KMS-11 (cell line): ENCODE data around the gene TMEM236.

Experiments used
- H2AFZ ChIP-seq: fragments of 200-600 bp; sonication (generic); 2 replicates; pipeline ENCODE4 v1.6.1; 2016; ENCODE audit warnings: antibody characterized with exemption, mixed run types, low read depth
- H3K27ac ChIP-seq: fragments of 200-600 bp; sonication (generic); 2 replicates; pipeline ENCODE4 v1.6.1; 2016; ENCODE audit warnings: mild to moderate bottlenecking, mixed run types
- H3K27me3 ChIP-seq: fragments of 200-600 bp; sonication (generic); 2 replicates; pipeline ENCODE4 v1.6.1; 2017; ENCODE audit warnings: mild to moderate bottlenecking, low read depth, mixed run types, moderate library complexity; ENCODE audit not compliant: insufficient read depth
- H3K36me3 ChIP-seq: fragments of 200-600 bp; sonication (generic); 2 replicates; pipeline ENCODE4 v1.6.1; 2017; ENCODE audit warnings: mild to moderate bottlenecking, mixed run types; ENCODE audit not compliant: insufficient read depth
- H3K4me1 ChIP-seq: fragments of 200-600 bp; sonication (generic); 2 replicates; pipeline ENCODE4 v1.6.1; 2016; ENCODE audit warnings: mild to moderate bottlenecking, low read depth, mixed run types; ENCODE audit not compliant: poor library complexity, severe bottlenecking
- H3K4me2 ChIP-seq: fragments of 200-600 bp; sonication (generic); 2 replicates; pipeline ENCODE4 v1.7.0; 2016; ENCODE audit warnings: mild to moderate bottlenecking, mixed run types
- H3K4me3 ChIP-seq: fragments of 200-600 bp; sonication (generic); IDR thresholded peaks from 2 replicates; pipeline ENCODE4 v1.6.1; 2017; ENCODE audit warnings: low read depth, low read length, mixed read lengths; ENCODE audit not compliant: insufficient read depth
- H3K79me2 ChIP-seq: fragments of 200-600 bp; sonication (generic); 2 replicates; pipeline ENCODE4 v1.6.1; 2016; ENCODE audit warnings: low read depth, mixed run types; ENCODE audit not compliant: insufficient read depth
- H3K9ac ChIP-seq: fragments of 200-600 bp; sonication (generic); 2 replicates; pipeline ENCODE4 v1.6.1; 2016; ENCODE audit warnings: mild to moderate bottlenecking, mixed run types
- H4K20me1 ChIP-seq: fragments of 200-600 bp; sonication (generic); 2 replicates; pipeline ENCODE4 v1.6.1; 2016; ENCODE audit warnings: mild to moderate bottlenecking, mixed run types; ENCODE audit not compliant: insufficient read depth
- TF ChIP-seq, protein P1 (sequence below): fragments of 200-600 bp; sonication (generic); conservative IDR thresholded peaks from 2 replicates; pipeline ENCODE4 v1.6.1; 2017; ENCODE audit warnings: low read depth, mild to moderate bottlenecking, antibody characterized with exemption, low read length, moderate library complexity, mixed read lengths

Gene TMEM236

DNA sequence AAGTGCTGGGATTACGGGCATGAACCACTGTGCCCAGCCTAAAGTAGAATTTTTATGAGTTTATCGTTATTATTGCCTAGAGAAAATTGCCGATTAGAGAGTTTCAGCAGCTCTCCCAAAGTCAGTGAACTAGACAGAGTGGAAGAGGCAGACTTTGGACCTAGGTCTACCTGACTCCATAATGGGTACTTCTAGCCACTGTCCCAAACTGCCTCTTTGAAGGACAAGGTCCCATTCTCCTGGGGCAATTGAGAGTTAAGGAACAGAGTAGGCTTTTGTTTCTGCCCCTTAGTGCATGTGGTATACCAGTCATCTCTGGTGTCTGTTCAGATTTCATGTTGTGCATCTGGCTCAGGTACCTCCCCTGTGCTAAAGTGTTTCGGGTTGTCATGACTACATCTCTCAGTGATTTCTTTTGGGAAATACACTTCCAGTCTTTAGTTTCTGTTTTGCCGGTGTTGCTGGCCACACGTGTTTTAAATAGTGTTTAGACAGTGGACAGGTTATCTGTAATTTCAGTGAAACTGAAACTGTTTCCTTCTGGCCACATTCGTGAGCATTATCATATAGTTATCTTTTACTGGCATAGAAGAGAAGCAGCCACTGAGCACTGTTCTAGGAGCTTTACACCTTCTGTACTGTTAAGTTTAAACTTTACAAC is 4.7 kb downstream of the TMEM236 start:
- no peaks in the 10 kb centered on the region for H3K79me2 ChIP-seq
- peak overlapping the region; percentile 47; the same call in 1 of the 2 replicates for H2AFZ ChIP-seq
- H3K27me3 ChIP-seq: no peaks in the 10 kb centered on the region
- H3K4me1 ChIP-seq: peaks cover 31% of the 10 kb centered on the region
- H4K20me1 ChIP-seq: no peaks in the 10 kb centered on the region
- TF ChIP-seq, protein P1, sequence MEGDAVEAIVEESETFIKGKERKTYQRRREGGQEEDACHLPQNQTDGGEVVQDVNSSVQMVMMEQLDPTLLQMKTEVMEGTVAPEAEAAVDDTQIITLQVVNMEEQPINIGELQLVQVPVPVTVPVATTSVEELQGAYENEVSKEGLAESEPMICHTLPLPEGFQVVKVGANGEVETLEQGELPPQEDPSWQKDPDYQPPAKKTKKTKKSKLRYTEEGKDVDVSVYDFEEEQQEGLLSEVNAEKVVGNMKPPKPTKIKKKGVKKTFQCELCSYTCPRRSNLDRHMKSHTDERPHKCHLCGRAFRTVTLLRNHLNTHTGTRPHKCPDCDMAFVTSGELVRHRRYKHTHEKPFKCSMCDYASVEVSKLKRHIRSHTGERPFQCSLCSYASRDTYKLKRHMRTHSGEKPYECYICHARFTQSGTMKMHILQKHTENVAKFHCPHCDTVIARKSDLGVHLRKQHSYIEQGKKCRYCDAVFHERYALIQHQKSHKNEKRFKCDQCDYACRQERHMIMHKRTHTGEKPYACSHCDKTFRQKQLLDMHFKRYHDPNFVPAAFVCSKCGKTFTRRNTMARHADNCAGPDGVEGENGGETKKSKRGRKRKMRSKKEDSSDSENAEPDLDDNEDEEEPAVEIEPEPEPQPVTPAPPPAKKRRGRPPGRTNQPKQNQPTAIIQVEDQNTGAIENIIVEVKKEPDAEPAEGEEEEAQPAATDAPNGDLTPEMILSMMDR: no peak
- no peak overlapping the region for H3K4me3 ChIP-seq
- peak overlapping the region; percentile 74 for H3K4me2 ChIP-seq
- H3K36me3 ChIP-seq: no peaks in the 10 kb centered on the region
- H3K9ac ChIP-seq: peak overlapping the region; percentile 40
- H3K27ac ChIP-seq: peak overlapping the region; percentile 76

DNA sequence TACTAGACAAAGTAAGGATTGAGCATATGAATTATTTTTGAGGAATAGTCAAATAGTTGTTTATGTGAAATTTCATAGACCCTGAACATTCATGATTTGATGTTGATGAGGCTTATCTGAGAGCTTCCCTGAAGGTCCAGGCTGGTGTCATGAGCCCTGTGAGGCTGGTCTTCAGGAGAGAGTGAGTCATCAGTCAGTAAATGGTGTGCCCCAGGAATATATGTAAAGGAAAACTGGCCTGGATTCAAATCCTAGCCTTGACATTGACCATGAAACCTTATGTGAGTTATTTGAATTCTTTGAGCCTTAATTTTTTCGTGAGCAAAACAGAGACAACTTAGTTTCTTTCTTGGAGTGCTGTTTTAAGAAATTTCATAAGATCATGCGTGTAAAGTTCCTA is 6.2 kb downstream of the TMEM236 start:
- Histone ChIP-seq H3K4me1 (peaks cover 31% of the 10 kb centered on the region), H3K4me3 (no peak overlapping the region), H3K27ac (no peak overlapping the region), H3K27me3 (no peaks in the 10 kb centered on the region), H3K9ac (no peak overlapping the region), H3K79me2 (no peaks in the 10 kb centered on the region), H3K36me3 (no peaks in the 10 kb centered on the region), H4K20me1 (no peaks in the 10 kb centered on the region), H3K4me2 (no peak overlapping the region), H2AFZ (no peak overlapping the region)
- TF ChIP-seq, protein P1: no peak

DNA sequence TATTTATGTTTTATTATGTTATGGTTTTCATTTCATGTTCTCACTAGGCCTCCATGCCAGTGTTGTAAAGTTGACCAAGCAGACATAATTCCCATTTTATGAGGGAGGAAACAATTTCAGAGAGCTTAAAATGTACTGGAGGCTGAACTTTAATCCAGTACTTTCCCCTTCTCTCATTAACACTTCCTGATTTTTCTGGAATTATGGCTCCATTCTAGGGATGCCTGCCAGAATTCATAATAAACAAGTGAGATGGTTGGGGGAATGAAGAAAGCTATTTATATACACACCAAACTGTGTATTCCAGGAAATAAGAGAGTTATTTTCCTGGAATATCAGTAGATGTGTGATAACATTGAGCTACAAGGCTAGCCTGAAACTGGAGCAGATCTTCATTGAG is 6.9 kb downstream of the TMEM236 start:
- TF ChIP-seq, protein P1: no peak

DNA sequence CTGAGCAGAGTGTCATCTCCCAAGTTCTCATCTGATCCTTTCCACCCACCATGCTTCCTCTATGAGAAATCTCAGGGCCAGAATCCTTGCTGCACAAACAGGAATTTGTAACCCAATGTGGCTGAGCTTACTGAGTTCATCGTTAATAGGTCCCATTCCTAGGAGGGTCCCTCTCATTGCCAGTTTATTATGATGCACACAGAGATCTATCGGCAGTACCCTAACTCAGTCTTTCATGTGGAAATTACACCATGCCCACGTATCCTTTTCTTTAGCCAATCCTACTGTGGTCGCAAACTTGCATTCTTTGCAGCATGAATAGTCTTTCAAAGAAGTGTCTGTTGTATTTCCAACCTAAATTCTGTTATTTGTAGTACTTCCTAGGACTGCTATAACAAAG is 12.1 kb downstream of the TMEM236 start:
- no peaks in the 10 kb centered on the region for H4K20me1 ChIP-seq

More for the DNA sequence above, 6.9 kb downstream of the TMEM236 start:
- H3K4me3 ChIP-seq: no peak overlapping the region
- no peak overlapping the region for H3K27ac ChIP-seq
- H3K4me1 ChIP-seq: peaks cover 31% of the 10 kb centered on the region
- no peaks in the 10 kb centered on the region for H3K79me2 ChIP-seq
- no peak overlapping the region for H2AFZ ChIP-seq
- no peak overlapping the region for H3K9ac ChIP-seq
- H3K36me3 ChIP-seq: no peaks in the 10 kb centered on the region
- no peaks in the 10 kb centered on the region for H4K20me1 ChIP-seq
- no peaks in the 10 kb centered on the region for H3K27me3 ChIP-seq
- no peak overlapping the region for H3K4me2 ChIP-seq

More for the DNA sequence above, 12.1 kb downstream of the TMEM236 start:
- H3K4me1 ChIP-seq: no peaks in the 10 kb centered on the region
- H3K36me3 ChIP-seq: no peaks in the 10 kb centered on the region
- no peak overlapping the region for H3K4me2 ChIP-seq
- H3K27ac ChIP-seq: no peak overlapping the region
- no peaks in the 10 kb centered on the region for H3K27me3 ChIP-seq
- H3K4me3 ChIP-seq: no peak overlapping the region
- TF ChIP-seq, protein P1: no peak
- no peak overlapping the region for H3K9ac ChIP-seq
- H2AFZ ChIP-seq: no peak overlapping the region
- no peaks in the 10 kb centered on the region for H3K79me2 ChIP-seq
